ENCODE measurements around the gene CNPY4. TPM values are rescaled to one million over a fixed set of nuclear protein-coding genes. Genes with fewer than 3 reads are reported as not detected.

Gene CNPY4
- total and polyA plus RNA-seq, 10 of the 15 experiments (the other 5 are each of a cell fraction or from before 2014, with no cell fraction given) = 2.5 to 9.2 (median 6.8) TPM

DNA sequence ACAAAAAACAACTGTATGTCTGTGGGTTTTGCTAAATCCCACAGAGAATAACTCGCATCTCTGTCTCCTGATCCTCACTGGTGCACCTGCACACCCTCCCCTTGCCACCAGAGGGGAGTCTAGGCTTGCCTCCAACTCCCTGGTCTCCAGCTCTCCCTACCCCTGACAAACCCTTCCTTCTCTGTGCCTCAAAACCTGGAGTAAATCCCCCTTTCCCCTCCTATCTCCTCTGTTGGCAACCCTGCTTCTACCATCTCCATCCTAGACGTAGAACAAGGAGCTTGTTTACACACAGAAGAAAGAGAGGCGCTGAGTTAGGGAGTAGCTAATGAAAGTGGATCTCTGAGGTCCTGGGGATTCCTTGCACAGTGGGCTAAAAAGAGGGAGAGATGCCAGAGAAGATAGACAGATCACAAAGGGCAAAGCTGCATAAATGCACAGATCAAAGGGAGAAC is 13.3 kb downstream of the CNPY4 start (continued):
- TF ChIP-seq JUND (IDR thresholded peaks at IDR 0.05; ENCODE audit: low read depth, low read length) (no peak), HCFC1 (IDR thresholded peaks at IDR 0.05; ENCODE audit: low read length) (no peak), SREBF1 (IDR thresholded peaks at IDR 0.05; ENCODE audit: low read length) (no peak), MEF2A (IDR thresholded peaks at IDR 0.05; ENCODE audit: insufficient read depth, low read depth, low read length) (no peak), MTA3 (IDR thresholded peaks at IDR 0.05; ENCODE audit: borderline replicate concordance, low read length) (no peak), TARDBP (IDR thresholded peaks at IDR 0.05; ENCODE audit: borderline replicate concordance) (no peak), POU2F2 (IDR thresholded peaks at IDR 0.05; ENCODE audit: borderline replicate concordance, low read depth, low read length) (no peak), ZNF207 (IDR thresholded peaks at IDR 0.05; ENCODE audit: borderline replicate concordance) (no peak), CHD1 (IDR thresholded peaks at IDR 0.05; ENCODE audit: low read depth, low read length) (no peak), SP1 (IDR thresholded peaks at IDR 0.05; ENCODE audit: low read depth, low read length) (no peak), YY1 (IDR thresholded peaks at IDR 0.05; ENCODE audit: low read depth, low read length) (0 out of 2 replicates have a peak, but pooled peaks have one; percentile 29), SMAD5 (IDR thresholded peaks at IDR 0.05; ENCODE audit: low read depth) (no peak), RUNX3 (IDR thresholded peaks at IDR 0.05; ENCODE audit: low read length) (0 out of 2 replicates have a peak, but pooled peaks have one; percentile 7), SMAD1 (IDR thresholded peaks at IDR 0.05; ENCODE audit: low read depth, partially characterized antibody) (no peak), FOS (IDR thresholded peaks at IDR 0.05; ENCODE audit: borderline replicate concordance, extremely low read depth, insufficient read length) (no peak), RCOR1 (conservative IDR thresholded peaks at IDR 0.05; ENCODE audit: low read depth, low read length) (no peak), NFXL1 (IDR thresholded peaks at IDR 0.05; ENCODE audit: borderline replicate concordance) (no peak), PML (IDR thresholded peaks at IDR 0.05; ENCODE audit: low read length) (no peak)
- TF ChIP-seq, protein P1, sequence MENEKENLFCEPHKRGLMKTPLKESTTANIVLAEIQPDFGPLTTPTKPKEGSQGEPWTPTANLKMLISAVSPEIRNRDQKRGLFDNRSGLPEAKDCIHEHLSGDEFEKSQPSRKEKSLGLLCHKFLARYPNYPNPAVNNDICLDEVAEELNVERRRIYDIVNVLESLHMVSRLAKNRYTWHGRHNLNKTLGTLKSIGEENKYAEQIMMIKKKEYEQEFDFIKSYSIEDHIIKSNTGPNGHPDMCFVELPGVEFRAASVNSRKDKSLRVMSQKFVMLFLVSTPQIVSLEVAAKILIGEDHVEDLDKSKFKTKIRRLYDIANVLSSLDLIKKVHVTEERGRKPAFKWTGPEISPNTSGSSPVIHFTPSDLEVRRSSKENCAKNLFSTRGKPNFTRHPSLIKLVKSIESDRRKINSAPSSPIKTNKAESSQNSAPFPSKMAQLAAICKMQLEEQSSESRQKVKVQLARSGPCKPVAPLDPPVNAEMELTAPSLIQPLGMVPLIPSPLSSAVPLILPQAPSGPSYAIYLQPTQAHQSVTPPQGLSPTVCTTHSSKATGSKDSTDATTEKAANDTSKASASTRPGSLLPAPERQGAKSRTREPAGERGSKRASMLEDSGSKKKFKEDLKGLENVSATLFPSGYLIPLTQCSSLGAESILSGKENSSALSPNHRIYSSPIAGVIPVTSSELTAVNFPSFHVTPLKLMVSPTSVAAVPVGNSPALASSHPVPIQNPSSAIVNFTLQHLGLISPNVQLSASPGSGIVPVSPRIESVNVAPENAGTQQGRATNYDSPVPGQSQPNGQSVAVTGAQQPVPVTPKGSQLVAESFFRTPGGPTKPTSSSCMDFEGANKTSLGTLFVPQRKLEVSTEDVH (IDR thresholded peaks at IDR 0.05; ENCODE audit: low read depth, partially characterized antibody) = no peak
- TF ChIP-seq, protein P2, sequence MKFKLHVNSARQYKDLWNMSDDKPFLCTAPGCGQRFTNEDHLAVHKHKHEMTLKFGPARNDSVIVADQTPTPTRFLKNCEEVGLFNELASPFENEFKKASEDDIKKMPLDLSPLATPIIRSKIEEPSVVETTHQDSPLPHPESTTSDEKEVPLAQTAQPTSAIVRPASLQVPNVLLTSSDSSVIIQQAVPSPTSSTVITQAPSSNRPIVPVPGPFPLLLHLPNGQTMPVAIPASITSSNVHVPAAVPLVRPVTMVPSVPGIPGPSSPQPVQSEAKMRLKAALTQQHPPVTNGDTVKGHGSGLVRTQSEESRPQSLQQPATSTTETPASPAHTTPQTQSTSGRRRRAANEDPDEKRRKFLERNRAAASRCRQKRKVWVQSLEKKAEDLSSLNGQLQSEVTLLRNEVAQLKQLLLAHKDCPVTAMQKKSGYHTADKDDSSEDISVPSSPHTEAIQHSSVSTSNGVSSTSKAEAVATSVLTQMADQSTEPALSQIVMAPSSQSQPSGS (IDR thresholded peaks at IDR 0.05; ENCODE audit: low read length) = no peak
- TF ChIP-seq, protein P3, sequence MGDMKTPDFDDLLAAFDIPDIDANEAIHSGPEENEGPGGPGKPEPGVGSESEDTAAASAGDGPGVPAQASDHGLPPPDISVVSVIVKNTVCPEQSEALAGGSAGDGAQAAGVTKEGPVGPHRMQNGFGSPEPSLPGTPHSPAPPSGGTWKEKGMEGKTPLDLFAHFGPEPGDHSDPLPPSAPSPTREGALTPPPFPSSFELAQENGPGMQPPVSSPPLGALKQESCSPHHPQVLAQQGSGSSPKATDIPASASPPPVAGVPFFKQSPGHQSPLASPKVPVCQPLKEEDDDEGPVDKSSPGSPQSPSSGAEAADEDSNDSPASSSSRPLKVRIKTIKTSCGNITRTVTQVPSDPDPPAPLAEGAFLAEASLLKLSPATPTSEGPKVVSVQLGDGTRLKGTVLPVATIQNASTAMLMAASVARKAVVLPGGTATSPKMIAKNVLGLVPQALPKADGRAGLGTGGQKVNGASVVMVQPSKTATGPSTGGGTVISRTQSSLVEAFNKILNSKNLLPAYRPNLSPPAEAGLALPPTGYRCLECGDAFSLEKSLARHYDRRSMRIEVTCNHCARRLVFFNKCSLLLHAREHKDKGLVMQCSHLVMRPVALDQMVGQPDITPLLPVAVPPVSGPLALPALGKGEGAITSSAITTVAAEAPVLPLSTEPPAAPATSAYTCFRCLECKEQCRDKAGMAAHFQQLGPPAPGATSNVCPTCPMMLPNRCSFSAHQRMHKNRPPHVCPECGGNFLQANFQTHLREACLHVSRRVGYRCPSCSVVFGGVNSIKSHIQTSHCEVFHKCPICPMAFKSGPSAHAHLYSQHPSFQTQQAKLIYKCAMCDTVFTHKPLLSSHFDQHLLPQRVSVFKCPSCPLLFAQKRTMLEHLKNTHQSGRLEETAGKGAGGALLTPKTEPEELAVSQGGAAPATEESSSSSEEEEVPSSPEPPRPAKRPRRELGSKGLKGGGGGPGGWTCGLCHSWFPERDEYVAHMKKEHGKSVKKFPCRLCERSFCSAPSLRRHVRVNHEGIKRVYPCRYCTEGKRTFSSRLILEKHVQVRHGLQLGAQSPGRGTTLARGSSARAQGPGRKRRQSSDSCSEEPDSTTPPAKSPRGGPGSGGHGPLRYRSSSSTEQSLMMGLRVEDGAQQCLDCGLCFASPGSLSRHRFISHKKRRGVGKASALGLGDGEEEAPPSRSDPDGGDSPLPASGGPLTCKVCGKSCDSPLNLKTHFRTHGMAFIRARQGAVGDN (IDR thresholded peaks at IDR 0.05) = no peak
- TF ChIP-seq, protein P4, sequence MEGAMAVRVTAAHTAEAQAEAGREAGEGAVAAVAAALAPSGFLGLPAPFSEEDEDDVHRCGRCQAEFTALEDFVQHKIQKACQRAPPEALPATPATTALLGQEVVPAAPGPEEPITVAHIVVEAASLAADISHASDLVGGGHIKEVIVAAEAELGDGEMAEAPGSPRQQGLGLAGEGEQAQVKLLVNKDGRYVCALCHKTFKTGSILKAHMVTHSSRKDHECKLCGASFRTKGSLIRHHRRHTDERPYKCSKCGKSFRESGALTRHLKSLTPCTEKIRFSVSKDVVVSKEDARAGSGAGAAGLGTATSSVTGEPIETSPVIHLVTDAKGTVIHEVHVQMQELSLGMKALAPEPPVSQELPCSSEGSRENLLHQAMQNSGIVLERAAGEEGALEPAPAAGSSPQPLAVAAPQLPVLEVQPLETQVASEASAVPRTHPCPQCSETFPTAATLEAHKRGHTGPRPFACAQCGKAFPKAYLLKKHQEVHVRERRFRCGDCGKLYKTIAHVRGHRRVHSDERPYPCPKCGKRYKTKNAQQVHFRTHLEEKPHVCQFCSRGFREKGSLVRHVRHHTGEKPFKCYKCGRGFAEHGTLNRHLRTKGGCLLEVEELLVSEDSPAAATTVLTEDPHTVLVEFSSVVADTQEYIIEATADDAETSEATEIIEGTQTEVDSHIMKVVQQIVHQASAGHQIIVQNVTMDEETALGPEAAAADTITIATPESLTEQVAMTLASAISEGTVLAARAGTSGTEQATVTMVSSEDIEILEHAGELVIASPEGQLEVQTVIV (IDR thresholded peaks at IDR 0.05; ENCODE audit: borderline replicate concordance, partially characterized antibody) = no peak

All from GM12878 (cell line).